GM21381 (cell line): ENCODE data around the gene CLCN6.

ENCODE experiments used
- ATAC-seq: cut with Tn5 transposase; IDR thresholded peaks from one replicate; pipeline ENCODE4 v1.9.1; 2021; ENCODE audit warnings: mild to moderate bottlenecking, moderate library complexity; ENCODE audit not compliant: unreplicated experiment

The CLCN6 gene

DNA sequence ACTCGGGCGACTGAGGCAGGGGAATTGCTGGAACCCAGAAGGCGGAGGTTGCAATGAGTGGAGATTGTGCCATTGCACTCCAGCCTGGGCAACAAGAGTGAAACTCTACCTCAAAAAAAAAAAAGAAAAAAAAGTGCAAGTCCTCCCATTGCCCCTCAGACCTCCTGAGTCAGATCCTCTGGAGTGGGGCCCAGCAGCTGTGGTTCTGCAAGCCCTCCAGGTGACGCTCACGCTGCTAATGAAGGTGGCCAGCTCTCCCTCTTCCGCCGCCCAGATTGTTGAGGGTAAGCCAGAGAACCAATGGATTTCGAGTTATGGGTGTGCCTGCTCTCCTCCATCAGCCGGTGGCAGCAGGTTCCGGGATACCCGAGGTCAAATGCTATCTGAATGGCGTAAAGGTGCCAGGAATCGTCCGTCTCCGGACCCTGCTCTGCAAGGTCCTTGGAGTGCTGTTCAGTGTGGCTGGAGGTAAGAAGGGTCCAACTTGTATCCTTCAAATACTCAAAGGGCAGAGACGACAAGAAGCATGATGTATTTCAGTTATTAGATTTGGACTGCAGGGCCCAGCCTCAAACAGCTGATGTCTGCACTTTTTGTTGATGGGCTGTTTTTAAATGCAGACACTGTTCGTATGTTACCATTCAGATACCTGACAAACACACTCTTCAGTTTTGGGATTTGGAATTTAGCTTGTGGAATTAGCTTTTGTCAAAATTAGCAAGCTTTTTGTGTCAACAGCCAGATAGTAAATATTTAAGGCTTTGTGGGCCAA lies 17.6 kb downstream of the CLCN6 start:
- no peak for ATAC-seq

DNA sequence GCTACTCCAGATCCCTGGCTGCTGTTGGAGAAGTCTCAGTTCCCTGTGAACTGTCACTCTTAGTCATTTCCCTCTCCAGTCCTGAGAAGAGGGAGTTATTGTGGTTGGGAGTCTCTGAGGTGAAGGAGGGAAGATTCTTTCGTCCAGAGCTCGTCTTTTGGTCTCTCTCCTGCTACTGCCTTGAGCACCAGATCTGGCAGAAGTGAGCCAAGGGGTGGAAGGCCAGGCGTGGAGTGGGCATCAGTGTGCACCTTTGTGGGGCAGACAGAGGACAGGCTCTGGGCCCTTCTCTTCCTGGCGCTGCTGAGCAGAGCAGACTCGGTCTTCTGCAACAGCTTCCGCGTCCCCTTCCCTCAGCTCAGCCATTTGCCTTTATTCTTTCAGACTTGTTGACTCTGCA lies 19.1 kb downstream of the CLCN6 start:
- ATAC-seq: no peak

DNA sequence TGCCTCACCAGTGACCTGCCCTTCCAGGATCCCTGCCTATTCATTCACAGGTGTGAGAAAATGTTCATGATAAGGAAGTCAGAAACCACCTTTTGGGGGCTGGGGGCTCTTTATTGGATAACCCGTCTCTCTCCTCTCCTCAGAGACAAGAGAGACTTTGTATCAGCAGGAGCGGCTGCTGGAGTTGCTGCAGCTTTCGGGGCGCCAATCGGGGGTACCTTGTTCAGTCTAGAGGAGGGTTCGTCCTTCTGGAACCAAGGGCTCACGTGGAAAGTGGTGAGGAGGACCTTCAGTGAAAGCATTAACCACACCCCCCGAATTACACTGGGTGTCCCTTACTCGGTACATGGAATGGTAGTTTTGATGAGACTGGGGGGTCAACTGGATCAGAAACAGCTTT lies 21.0 kb downstream of the CLCN6 start:
- no peak for ATAC-seq

DNA sequence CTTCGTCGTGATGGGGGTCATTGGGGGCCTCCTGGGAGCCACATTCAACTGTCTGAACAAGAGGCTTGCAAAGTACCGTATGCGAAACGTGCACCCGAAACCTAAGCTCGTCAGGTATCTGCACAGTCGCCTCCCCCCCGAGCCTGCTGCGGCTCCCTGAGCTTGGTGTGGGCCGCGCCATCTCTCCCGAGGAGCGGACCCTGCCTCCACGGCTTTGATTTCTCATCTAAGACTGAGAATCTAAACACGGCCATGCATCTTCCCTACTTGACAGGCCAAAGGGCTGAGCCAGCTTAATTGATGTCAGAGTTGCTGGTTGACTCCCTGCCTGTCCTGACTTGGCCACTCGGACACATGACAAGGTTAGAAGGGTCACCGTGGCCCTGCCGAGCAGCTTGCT lies 22.5 kb downstream of the CLCN6 start:
- no peak for ATAC-seq

DNA sequence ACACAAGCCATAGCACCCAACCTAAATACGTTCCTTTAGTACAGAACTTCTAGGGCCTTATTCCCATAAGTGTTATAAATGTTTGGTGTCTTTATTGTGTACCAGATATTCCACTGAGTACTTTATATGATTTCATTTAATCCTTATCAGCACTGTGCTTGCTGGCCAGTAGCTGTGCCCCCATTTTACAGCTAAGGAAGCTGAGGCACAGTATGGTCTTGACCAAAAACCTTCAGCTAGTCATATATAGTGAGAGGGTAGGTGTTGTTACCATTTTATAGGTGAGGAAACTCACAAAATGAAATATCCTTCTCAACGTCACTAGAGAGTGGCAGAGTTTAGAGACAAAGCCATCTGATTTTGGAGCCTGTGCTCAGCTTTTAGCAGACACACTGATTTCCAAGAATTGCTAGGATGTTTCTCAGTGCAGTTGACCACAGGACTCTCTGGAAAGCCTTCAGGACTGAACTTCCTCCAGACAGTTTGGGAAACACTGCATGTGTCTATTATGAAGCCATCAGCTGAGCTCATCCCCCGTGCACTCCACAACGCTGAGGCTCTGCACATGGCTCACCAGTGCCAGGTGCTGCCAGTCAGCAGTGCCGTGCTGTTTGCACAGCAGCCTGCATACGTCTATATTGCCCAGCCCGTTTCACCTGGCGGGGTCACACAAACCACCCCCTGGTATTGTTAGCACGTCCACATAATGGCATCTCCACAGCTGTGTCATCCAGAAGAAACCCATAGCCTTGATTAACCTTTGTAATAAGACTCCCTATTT lies 26.1 kb downstream of the CLCN6 start:
- ATAC-seq: no peak

DNA sequence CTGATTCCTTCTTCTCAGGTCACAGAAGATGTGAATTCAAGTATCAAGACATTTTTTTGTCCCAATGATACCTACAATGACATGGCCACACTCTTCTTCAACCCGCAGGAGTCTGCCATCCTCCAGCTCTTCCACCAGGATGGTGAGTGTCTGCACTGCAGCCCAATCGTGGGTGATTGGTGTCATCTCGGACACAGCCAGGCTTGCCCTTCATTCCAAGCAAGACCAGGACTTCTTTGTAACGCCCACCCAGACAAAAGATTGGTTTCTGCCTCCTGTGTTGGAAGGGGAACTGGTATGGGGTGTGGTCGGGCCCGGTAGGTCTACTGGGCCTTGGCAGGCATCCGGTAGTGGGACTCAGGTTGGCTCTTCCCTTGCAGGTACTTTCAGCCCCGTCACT lies 27.5 kb downstream of the CLCN6 start:
- ATAC-seq: no peak

DNA sequence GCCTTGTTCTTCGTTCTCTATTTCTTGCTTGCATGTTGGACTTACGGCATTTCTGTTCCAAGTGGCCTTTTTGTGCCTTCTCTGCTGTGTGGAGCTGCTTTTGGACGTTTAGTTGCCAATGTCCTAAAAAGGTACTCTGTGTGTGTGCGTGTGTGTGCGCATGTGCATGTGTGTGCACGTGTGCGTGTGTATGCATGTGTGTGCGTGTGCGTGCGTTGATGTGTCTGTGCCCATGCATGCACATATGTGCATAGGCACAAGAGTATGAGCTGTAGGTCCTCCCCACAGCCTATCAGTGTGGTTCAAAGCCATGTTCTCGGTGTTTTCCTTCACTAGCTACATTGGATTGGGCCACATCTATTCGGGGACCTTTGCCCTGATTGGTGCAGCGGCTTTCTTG lies 27.9 kb downstream of the CLCN6 start:
- ATAC-seq: no peak

DNA sequence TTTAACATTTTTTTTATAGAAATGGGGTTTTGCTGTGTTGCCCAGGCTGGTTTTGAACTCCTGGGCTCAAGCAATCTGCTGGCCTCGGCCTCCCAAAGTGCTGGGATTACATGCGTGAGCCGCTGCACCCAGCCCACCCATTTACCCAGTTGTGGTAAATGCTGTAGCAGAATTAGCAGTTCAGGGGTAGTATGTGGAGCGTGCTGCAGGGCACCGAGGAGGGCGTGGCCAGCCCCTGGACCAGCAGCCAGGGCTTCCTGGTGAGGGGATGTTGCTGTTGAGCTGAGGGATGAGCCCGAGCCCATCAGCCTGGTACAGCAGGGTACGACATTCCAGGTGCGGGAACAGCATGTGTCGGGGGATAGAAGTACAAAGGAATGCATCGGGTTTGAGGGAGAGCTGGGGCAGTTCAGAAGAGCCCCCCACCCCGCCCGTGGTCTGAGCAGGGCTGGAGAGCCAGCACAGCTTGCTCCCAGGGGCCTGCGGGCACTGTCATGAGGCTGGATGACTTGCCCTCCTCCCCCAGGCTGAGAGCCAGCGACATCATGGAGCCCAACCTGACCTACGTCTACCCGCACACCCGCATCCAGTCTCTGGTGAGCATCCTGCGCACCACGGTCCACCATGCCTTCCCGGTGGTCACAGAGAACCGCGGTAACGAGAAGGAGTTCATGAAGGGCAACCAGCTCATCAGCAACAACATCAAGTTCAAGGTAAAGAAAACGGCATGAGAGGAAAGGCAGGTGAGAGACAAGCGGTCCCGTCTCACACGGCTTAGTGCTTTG lies 29.6 kb downstream of the CLCN6 start:
- ATAC-seq: no peak

DNA sequence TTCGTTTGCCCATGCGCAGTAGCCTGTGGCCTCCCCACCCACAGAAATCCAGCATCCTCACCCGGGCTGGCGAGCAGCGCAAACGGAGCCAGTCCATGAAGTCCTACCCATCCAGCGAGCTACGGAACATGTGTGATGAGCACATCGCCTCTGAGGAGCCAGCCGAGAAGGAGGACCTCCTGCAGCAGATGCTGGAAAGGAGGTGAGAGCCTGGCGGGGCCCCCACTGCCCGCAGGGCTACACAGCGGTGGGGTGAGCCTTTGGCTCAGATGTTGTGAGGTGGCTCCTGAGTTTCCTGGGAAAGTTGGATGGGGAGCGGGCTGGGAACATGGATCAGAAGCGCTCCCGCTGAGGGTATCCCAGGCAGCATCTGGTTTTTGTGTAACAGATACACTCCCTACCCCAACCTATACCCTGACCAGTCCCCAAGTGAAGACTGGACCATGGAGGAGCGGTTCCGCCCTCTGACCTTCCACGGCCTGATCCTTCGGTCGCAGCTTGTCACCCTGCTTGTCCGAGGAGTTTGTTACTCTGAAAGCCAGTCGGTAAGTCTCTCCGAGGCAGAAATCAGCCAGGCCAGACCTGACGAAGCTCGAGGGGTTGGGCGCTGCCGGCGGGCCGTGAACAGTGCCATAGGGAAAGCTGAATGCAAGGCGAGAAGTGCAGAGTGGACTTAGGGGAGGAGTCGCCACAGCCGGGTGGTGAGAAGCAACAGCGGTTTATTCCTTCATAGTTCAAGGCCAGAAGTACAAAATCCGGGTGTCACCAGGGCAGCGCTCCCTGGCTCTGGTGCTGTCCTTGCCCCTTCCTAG lies 31.2 kb downstream of the CLCN6 start:
- ATAC-seq: no peak

DNA sequence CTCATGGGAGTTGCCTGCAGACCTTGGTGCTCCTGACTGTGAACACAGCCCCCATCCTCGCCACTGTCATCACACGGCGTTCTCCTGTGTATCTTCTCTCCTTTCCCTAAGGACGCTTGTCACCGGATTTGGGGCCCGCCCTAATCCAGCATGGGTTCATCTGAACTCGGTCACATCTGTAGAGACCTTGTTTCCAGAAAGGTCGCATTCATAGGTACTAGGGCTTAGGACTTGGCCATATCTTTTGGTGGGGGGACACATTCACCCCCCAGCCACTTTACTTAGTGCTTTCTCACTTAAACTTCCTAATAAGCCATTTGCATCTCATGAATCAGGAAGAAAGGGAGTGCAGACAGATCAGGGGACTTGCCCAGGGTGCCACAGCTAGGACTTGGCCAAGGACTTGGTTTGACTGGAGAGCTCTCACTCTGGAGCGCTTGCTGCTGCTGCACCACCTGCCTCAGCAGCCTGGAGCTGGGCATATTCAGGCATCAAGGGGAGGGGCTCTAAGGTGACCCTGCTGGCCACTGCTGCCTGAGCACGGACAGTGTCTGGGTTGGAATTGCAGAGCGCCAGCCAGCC lies 31.9 kb downstream of the CLCN6 start:
- ATAC-seq: no peak

DNA sequence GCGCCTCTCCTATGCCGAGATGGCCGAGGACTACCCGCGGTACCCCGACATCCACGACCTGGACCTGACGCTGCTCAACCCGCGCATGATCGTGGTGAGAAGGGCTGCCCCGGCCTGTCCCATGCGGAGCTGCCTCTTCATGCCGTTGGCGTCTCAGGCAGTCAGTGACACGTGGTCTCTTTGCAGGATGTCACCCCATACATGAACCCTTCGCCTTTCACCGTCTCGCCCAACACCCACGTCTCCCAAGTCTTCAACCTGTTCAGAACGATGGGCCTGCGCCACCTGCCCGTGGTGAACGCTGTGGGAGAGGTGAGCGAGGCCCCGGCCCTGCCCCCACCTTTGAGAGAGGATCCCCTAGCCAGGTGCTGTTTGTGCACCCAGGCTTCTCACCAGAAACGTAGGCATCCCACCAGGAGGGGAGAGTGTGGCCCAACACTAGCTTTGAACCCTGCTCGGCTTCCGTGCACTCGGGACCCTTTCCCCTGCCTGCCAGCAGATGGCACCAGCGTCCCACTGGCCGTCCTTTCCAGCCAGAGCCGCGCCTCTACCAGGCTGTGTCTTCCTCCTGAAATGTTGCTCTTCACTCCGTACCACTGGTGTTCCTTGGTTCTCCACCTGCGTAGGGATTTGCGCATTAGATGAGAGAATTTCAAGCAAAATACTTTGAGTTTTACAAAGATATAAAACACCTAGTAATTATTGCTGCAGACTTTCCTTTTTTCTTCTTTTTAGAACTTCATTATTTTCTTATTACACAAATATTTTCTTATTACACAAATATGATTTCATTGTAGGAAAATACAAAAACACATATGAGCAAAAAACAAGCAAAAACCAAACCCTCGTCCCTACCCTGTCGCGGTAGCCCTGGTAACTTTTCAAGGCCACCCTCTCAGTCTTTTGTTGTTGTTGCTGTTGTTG lies 32.6 kb downstream of the CLCN6 start:
- no peak for ATAC-seq

DNA sequence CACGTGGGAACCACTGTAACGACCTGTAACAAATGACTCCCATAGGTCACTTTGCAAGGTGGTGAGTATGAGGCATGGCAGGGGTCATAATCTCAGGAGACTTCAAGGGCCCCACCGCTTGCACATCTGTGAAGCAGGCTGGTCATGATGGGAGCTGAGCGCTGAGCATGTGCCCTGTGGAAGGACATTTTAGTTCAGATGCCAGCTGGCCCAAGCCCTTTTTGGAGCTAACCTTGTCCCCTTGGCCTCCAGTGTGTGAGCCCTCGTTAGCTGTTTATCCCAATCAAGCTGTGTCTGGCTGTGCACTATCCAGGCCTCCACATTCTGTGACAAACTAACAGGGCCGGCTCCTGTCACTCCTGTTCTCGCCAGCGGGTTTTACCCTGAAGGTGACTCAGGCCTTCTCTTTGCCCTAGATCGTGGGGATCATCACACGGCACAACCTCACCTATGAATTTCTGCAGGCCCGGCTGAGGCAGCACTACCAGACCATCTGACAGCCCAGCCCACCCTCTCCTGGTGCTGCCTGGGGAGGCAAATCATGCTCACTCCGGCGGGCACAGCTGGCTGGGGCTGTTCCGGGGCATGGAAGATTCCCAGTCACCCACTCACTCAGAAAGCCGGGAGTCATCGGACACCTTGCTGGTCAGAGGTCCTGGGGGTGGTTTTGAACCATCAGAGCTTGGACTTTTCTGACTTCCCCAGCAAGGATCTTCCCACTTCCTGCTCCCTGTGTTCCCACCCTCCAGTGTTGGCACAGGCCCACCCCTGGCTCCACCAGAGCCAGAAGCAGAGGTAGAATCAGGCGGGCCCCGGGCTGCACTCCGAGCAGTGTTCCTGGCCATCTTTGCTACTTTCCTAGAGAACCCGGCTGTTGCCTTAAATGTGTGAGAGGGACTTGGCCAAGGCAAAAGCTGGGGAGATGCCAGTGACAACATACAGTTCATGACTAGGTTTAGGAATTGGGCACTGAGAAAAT lies 34.0 kb downstream of the CLCN6 start:
- ATAC-seq: no peak

DNA sequence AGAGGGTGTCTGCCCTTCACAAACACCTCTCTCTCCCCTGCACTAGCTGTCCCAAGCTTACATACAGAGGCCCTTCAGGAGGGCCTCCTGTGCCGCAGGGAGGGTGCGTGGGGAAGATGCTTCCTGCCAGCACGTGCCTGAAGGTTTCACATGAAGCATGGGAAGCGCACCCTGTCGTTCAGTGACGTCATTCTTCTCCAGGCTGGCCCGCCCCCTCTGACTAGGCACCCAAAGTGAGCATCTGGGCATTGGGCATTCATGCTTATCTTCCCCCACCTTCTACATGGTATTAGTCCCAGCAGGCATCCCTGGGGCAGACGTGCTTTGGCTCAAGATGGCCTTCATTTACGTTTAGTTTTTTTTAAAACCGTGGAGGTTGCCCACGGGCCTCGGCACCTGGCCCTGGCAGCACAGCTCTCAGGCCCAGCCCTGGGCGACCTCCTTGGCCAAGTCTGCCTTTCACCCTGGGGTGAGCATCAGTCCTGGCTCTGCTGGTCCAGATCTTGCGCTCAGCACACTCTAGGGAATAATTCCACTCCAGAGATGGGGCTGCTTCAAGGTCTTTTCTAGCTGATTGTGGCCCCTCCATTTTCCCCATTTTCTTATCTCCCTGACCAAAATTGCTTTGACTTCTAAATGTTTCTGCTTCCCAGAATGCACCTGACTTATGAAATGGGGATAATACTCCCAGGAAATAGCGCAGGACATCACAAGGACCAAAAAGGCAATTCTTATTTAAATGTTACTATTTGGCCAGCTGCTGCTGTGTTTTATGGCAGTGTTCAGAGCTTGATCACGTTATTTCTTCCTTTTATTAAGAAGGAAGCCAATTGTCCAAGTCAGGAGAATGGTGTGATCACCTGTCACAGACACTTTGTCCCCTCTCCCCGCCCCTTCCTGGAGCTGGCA lies 35.5 kb downstream of the CLCN6 start:
- ATAC-seq: no peak

DNA sequence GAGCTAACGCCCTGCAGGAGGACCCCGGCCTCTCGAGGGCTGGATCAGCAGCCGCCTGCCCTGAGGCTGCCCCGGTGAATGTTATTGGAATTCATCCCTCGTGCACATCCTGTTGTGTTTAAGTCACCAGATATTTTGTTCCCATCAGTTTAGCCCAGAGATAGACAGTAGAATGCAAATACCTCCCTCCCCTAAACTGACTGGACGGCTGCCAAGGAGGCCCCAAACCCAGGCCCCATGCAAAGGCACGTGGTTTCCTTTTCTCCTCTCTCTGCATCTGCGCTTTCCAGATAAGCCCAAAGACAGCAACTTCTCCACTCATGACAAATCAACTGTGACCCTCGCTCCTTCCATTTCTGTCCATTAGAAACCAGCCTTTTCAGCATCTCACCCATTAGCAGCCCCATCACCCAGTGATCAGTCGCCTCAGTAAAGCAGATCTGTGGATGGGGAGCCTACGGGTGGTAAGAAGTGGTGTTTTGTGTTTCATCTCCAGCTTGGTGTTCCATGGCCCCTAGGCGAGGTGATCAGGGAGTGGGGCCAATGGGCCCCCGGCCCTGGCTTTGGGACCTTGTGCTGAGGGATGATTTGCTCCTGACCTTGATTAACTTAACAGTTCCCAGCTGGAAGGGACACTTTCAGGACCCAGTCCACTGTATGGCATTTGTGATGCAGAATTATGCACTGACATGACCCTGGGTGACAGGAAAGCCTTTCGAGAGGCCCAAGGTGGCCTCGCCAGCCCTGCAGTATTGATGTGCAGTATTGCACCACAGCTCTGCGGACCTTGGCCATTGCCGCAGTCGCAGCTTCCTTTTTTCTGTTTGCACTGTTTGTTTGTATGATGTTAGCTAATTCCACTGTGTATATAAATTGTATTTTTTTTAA lies 36.4 kb downstream of the CLCN6 start:
- ATAC-seq: no peak

DNA sequence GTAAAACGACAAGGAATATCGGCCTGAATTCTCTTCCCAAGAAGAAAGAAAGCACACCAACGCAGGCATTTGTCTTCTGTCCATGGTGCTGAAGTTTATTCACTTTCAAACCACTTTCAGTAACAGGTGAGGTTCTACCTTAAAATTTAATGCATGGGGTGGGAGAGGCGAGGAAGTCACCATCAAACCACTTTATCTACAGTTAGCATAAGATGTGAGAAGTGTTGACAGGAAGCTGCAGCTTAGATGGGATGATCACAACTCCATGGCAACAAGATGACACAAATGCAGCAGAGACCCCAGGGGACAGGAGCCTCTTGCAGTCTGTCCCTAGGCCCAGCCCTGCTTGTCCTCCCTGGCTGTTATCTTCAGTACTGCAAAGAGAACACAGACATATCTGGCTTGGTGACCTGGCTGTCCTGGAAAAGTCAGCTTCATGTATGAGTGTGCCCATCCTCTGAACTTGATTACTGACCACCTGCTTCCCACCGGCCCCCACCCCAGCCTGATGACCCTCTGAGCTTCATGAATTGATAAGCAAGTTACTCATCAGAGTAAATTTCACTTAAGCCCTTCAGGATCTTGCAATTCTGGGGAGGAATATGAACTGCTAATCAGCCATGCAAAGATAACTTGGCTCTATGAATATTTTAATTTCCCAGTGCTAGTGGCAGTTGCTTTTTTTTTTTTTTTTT lies 39.8 kb downstream of the CLCN6 start:
- no peak for ATAC-seq
